ENCODE data around the gene PCNT. TPM values are rescaled to one million over a fixed set of nuclear protein-coding genes. Genes with fewer than 3 reads are reported as not detected.

The PCNT gene
- total RNA-seq, 1 experiment from 2014 or later: 38.4 TPM

GRCh38 chr21:46420241-46421190 lies 96.6 kb downstream of the PCNT start:
- TF ChIP-seq, protein P1, sequence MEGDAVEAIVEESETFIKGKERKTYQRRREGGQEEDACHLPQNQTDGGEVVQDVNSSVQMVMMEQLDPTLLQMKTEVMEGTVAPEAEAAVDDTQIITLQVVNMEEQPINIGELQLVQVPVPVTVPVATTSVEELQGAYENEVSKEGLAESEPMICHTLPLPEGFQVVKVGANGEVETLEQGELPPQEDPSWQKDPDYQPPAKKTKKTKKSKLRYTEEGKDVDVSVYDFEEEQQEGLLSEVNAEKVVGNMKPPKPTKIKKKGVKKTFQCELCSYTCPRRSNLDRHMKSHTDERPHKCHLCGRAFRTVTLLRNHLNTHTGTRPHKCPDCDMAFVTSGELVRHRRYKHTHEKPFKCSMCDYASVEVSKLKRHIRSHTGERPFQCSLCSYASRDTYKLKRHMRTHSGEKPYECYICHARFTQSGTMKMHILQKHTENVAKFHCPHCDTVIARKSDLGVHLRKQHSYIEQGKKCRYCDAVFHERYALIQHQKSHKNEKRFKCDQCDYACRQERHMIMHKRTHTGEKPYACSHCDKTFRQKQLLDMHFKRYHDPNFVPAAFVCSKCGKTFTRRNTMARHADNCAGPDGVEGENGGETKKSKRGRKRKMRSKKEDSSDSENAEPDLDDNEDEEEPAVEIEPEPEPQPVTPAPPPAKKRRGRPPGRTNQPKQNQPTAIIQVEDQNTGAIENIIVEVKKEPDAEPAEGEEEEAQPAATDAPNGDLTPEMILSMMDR (IDR thresholded peaks at IDR 0.05; ENCODE audit: insufficient read depth in 1 of 2, low read depth in 1 of 2, low read length in 1 of 2, severe bottlenecking in 1 of 2, unreplicated experiment in 1 of 2): no peak
- no peaks in the 10 kb centered on the region for H3K27me3 ChIP-seq (replicated peaks; ENCODE audit: control insufficient read depth, insufficient read depth, low read length)
- no peaks in the 10 kb centered on the region for H3K9me3 ChIP-seq
- BruUV-seq (replicated peaks): no TSS peak
- Mint-ChIP-seq H3K4me3 (ENCODE audit: unreplicated experiment) (no peak overlapping the region), H3K9me3 (ENCODE audit: unreplicated experiment) (no peaks in the 10 kb centered on the region), H3K4me1 (ENCODE audit: low read depth, unreplicated experiment) (no peaks in the 10 kb centered on the region), H3K27ac (ENCODE audit: unreplicated experiment) (no peak overlapping the region), H3K27me3 (ENCODE audit: insufficient read depth, unreplicated experiment) (no peaks in the 10 kb centered on the region), H3K36me3 (ENCODE audit: insufficient read depth, unreplicated experiment) (peaks cover 48% of the 10 kb centered on the region)
- ChIA-PET POLR2A (no interaction called here), CTCF (no interaction called here)
- H3K4me3 ChIP-seq (ENCODE audit: low read depth, low read length): no peak overlapping the region
- H3K4me1 ChIP-seq: no peaks in the 10 kb centered on the region
- intact Hi-C loops (cut with micrococcal nuclease; ENCODE audit: unreplicated experiment): no loop called here
- DNase-seq: no peak
- H3K36me3 ChIP-seq (ENCODE audit: control insufficient read depth, insufficient read depth, low read length): no peaks in the 10 kb centered on the region

DNA sequence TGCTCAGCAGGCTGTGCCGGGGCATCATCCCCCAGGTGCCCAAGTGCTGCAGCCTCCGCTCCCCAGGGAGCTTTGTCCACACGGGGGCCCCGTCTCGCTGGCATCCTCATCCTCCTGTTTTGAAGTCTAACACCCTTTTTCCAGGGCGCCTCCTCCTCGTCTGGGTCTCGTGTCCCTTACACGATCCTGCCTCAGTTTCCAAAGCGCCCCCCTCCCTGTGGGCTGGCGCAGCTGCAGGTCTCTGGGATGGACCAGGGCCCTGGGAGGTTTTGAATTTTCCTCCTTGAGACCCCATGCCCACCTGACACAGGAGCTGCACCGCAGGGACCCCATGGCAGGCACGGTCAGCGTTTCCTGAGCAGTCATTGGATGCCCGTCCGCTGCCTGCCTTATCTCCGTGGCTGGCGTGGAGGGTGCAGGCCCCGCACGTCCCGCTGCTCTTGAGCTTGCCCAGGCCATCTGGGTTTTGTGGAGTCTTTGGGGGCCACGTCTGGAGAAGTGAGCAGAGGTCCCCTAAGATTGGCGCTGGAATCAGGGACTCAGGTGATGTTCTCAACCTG lies 97.3 kb downstream of the PCNT start:
- CTCF ChIA-PET: no interaction called here
- no peak for DNase-seq
- BruUV-seq (replicated peaks): no TSS peak
- H3K9me3 ChIP-seq: no peaks in the 10 kb centered on the region
- intact Hi-C loops (cut with micrococcal nuclease; ENCODE audit: unreplicated experiment): no loop called here
- Mint-ChIP-seq H3K9me3 (ENCODE audit: unreplicated experiment) (no peaks in the 10 kb centered on the region), H3K4me3 (ENCODE audit: unreplicated experiment) (no peak overlapping the region), H3K36me3 (ENCODE audit: insufficient read depth, unreplicated experiment) (peaks cover 41% of the 10 kb centered on the region), H3K27me3 (ENCODE audit: insufficient read depth, unreplicated experiment) (no peaks in the 10 kb centered on the region), H3K27ac (ENCODE audit: unreplicated experiment) (no peak overlapping the region), H3K4me1 (ENCODE audit: low read depth, unreplicated experiment) (no peaks in the 10 kb centered on the region)
- no peaks in the 10 kb centered on the region for H3K36me3 ChIP-seq (ENCODE audit: control insufficient read depth, insufficient read depth, low read length)
- H3K27me3 ChIP-seq (replicated peaks; ENCODE audit: control insufficient read depth, insufficient read depth, low read length): no peaks in the 10 kb centered on the region
- H3K4me3 ChIP-seq (ENCODE audit: low read depth, low read length): no peak overlapping the region
- no peaks in the 10 kb centered on the region for H3K4me1 ChIP-seq
- POLR2A ChIA-PET: no interaction called here
- TF ChIP-seq, protein P1 (IDR thresholded peaks at IDR 0.05; ENCODE audit: insufficient read depth in 1 of 2, low read depth in 1 of 2, low read length in 1 of 2, severe bottlenecking in 1 of 2, unreplicated experiment in 1 of 2): no peak

DNA sequence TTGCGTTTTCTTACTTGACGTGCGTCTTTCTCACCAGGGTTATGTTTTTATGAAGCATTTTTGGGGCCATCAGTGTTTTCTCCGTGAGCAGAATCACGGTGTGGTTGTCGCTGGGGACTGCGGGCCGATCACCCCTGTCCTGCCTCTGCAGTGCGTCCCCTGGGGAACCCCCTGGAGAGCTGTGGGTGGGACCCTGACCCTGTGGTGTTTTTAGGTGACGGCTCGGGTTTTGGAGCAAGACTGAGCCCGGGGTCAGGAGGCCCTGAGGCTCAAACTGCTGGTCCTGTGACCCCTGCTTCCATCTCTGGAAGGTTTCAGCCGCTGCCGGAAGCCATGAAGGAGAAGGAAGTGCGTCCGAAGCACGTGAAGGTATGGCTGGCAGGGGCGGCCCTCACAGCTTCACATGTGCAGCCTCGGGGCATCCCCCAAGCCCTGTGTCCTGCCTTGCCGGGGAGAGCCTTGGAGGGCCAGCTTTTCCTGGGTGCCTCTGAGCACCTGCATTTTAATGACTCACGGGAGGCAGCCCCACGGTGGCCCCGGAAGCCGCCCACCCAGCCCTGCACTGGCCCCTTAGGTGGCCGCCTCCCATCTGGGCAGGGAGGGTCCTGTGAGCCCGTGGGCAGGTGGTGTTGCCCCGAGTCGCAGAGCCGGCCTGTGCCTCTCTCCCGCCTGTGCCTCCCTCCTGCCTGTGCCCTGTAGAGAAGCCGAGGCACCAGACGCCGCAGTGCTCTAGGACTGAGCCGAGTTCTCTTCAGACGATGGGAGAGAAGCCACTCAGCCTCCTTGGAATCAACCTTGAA lies 98.0 kb downstream of the PCNT start:
- no peaks in the 10 kb centered on the region for H3K9me3 Mint-ChIP-seq (ENCODE audit: unreplicated experiment)
- DNase-seq: no peak
- no peaks in the 10 kb centered on the region for H3K4me1 ChIP-seq
- POLR2A ChIA-PET: no interaction called here
- H3K27me3 ChIP-seq (replicated peaks; ENCODE audit: control insufficient read depth, insufficient read depth, low read length): no peaks in the 10 kb centered on the region
- H3K9me3 ChIP-seq: no peaks in the 10 kb centered on the region
- H3K4me3 ChIP-seq (ENCODE audit: low read depth, low read length): no peak overlapping the region
- no peaks in the 10 kb centered on the region for H3K27me3 Mint-ChIP-seq (ENCODE audit: insufficient read depth, unreplicated experiment)
- H3K4me1 Mint-ChIP-seq (ENCODE audit: low read depth, unreplicated experiment): no peaks in the 10 kb centered on the region
- H3K27ac Mint-ChIP-seq (ENCODE audit: unreplicated experiment): no peak overlapping the region
- no peaks in the 10 kb centered on the region for H3K36me3 ChIP-seq (ENCODE audit: control insufficient read depth, insufficient read depth, low read length)
- intact Hi-C loops (cut with micrococcal nuclease; ENCODE audit: unreplicated experiment): no loop called here
- CTCF ChIA-PET: no interaction called here
- peaks cover 37% of the 10 kb centered on the region for H3K36me3 Mint-ChIP-seq (ENCODE audit: insufficient read depth, unreplicated experiment)
- H3K4me3 Mint-ChIP-seq (ENCODE audit: unreplicated experiment): no peak overlapping the region
- BruUV-seq (replicated peaks): no TSS peak
- TF ChIP-seq, protein P1 (IDR thresholded peaks at IDR 0.05; ENCODE audit: insufficient read depth in 1 of 2, low read depth in 1 of 2, low read length in 1 of 2, severe bottlenecking in 1 of 2, unreplicated experiment in 1 of 2): no peak
